Mesothelial cell of epicardium (in vitro differentiated cells): ENCODE data around the gene TSPAN7. TPM values are rescaled to one million over a fixed set of nuclear protein-coding genes. Genes with fewer than 3 reads are reported as not detected.

ENCODE experiments used
- DNase-seq, 2 experiments: peaks; one replicate each; pipeline ENCODE4 v3.0.0; 2021; ENCODE audit warnings: low spot score in 2 of 2; ENCODE audit not compliant: unreplicated experiment in 2 of 2
- H3K27ac Mint-ChIP-seq: 2 replicates; pipeline ENCODE4 v1.8.0; 2021; ENCODE audit warnings: mixed read lengths
- H3K27me3 Mint-ChIP-seq: 2 replicates; pipeline ENCODE4 v1.8.0; 2021; ENCODE audit warnings: low read depth, mixed read lengths
- H3K36me3 Mint-ChIP-seq: 2 replicates; pipeline ENCODE4 v1.8.0; 2021; ENCODE audit warnings: mixed read lengths
- H3K4me1 Mint-ChIP-seq: 2 replicates; pipeline ENCODE4 v1.8.0; 2021; ENCODE audit warnings: mixed read lengths
- H3K4me3 Mint-ChIP-seq: 2 replicates; pipeline ENCODE4 v1.8.0; 2021; ENCODE audit warnings: mild to moderate bottlenecking, moderate library complexity, mixed read lengths
- H3K9me3 Mint-ChIP-seq: 2 replicates; pipeline ENCODE4 v1.8.0; 2021; ENCODE audit warnings: mixed read lengths
- total RNA-seq: library from RNA; stranded (reverse); gene quantifications from 3 replicates; pipeline ENCODE4 v1.2.1, GENCODE V29; 2021
- TF ChIP-seq, protein P1 (sequence below): fragments of 200-600 bp; sonication (generic); IDR thresholded peaks from one replicate; pipeline ENCODE4 v1.5.0; 2021; ENCODE audit warnings: antibody characterized with exemption; ENCODE audit not compliant: unreplicated experiment

TSPAN7 gene
- total RNA-seq, 1 donor from 2014 or later: 10.1 TPM

- H3K4me3 Mint-ChIP-seq: no peak overlapping the region
- peaks cover 14% of the 10 kb centered on the region for H3K9me3 Mint-ChIP-seq
- H3K36me3 Mint-ChIP-seq: peaks cover 2% of the 10 kb centered on the region
- no peaks in the 10 kb centered on the region for H3K4me1 Mint-ChIP-seq
- no peaks in the 10 kb centered on the region for H3K27me3 Mint-ChIP-seq
- TF ChIP-seq, protein P1, sequence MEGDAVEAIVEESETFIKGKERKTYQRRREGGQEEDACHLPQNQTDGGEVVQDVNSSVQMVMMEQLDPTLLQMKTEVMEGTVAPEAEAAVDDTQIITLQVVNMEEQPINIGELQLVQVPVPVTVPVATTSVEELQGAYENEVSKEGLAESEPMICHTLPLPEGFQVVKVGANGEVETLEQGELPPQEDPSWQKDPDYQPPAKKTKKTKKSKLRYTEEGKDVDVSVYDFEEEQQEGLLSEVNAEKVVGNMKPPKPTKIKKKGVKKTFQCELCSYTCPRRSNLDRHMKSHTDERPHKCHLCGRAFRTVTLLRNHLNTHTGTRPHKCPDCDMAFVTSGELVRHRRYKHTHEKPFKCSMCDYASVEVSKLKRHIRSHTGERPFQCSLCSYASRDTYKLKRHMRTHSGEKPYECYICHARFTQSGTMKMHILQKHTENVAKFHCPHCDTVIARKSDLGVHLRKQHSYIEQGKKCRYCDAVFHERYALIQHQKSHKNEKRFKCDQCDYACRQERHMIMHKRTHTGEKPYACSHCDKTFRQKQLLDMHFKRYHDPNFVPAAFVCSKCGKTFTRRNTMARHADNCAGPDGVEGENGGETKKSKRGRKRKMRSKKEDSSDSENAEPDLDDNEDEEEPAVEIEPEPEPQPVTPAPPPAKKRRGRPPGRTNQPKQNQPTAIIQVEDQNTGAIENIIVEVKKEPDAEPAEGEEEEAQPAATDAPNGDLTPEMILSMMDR: no peak
- no peak for DNase-seq
- H3K27ac Mint-ChIP-seq: no peak overlapping the region
Measured at GRCh38 chrX:38672646-38673045, 111.3 kb downstream of the TSPAN7 start.

GRCh38 chrX:38675856-38676255 lies 114.5 kb downstream of the TSPAN7 start:
- no peak for DNase-seq
- Mint-ChIP-seq H3K4me1 (peaks cover 6% of the 10 kb centered on the region), H3K27me3 (no peaks in the 10 kb centered on the region), H3K4me3 (no peak overlapping the region), H3K27ac (no peak overlapping the region), H3K36me3 (peaks cover 2% of the 10 kb centered on the region), H3K9me3 (peaks cover 24% of the 10 kb centered on the region)
- TF ChIP-seq, protein P1: no peak

DNA sequence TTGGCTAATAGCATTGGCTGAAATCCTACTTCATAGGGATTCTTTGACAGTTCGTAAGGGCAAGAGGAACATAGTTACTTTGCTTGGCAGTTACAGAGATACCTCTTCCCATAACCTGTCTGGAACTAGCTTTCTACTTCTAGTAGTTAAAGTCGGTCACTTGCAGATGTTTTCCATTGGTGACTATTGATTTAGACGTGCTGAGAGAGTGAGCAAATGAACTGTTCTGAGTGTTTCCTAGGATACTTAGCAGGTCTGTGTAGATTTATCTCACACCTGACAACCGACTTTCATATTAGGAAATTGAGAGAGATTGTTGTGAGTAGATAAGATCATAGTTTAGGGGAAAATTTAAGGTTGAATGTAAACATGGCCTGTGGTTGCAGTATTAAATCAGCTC lies 116.8 kb downstream of the TSPAN7 start:
- Mint-ChIP-seq H3K36me3 (peaks cover 3% of the 10 kb centered on the region), H3K4me1 (peaks cover 12% of the 10 kb centered on the region), H3K9me3 (peaks cover 22% of the 10 kb centered on the region), H3K4me3 (no peak overlapping the region), H3K27ac (no peak overlapping the region), H3K27me3 (no peaks in the 10 kb centered on the region)
- TF ChIP-seq, protein P1: no peak
- DNase-seq: no peak

DNA sequence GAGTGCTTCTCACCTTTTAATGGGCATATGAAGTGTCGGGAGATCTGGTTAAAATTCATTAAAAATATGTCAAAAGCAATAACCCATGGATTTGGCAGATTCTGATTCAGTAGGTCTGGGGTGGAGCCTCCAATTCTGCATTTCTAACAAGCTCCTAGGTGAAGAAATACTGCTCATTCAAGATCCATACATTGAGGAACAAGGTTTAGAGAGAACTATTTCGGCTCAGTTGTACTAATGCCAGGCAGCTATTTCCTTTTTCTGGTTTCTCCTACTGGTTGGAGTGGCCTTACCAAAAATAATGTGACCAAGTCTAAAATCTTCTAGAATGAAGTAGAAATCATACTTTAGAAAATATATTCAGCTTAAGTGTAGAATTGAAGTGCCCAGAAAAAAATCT lies 117.5 kb downstream of the TSPAN7 start:
- Mint-ChIP-seq H3K27me3 (no peaks in the 10 kb centered on the region), H3K9me3 (peaks cover 24% of the 10 kb centered on the region), H3K4me1 (peaks cover 12% of the 10 kb centered on the region), H3K4me3 (no peak overlapping the region), H3K36me3 (peaks cover 3% of the 10 kb centered on the region), H3K27ac (no peak overlapping the region)
- TF ChIP-seq, protein P1: no peak
- DNase-seq: no peak

- TF ChIP-seq, protein P1: no peak
- DNase-seq: no peak
Measured at GRCh38 chrX:38679695-38680094, 118.4 kb downstream of the TSPAN7 start.

GRCh38 chrX:38682095-38682494 lies 120.8 kb downstream of the TSPAN7 start:
- Mint-ChIP-seq H3K4me1 (peaks cover 12% of the 10 kb centered on the region), H3K4me3 (no peak overlapping the region), H3K36me3 (peaks cover 2% of the 10 kb centered on the region), H3K27ac (no peak overlapping the region), H3K9me3 (peaks cover 22% of the 10 kb centered on the region), H3K27me3 (no peaks in the 10 kb centered on the region)
- TF ChIP-seq, protein P1: no peak
- no peak for DNase-seq

More at GRCh38 chrX:38679695-38680094, 118.4 kb downstream of the TSPAN7 start:
- H3K4me3 Mint-ChIP-seq: no peak overlapping the region
- H3K36me3 Mint-ChIP-seq: peaks cover 2% of the 10 kb centered on the region
- H3K27me3 Mint-ChIP-seq: no peaks in the 10 kb centered on the region
- no peak overlapping the region for H3K27ac Mint-ChIP-seq
- H3K9me3 Mint-ChIP-seq: peaks cover 20% of the 10 kb centered on the region
- peaks cover 12% of the 10 kb centered on the region for H3K4me1 Mint-ChIP-seq
